HepG2 (cell line): Measurements from ENCODE around the gene WDR81. TPM values are rescaled to one million over a fixed set of nuclear protein-coding genes. Genes with fewer than 3 reads are reported as not detected.

Experiments used
- ATF7 ChIP-seq, 2 experiments: fragments of 450-650 bp in 1 of 2; sonication (generic) in 1 of 2; formaldehyde crosslinking in 1 of 2; IDR thresholded peaks; 2 replicates each; pipeline versions ENCODE4 v1.4.0 to v1.6.1; 2016 to 2020; ENCODE audit warnings: antibody characterized with exemption in 1 of 2, mild to moderate bottlenecking in 1 of 2, missing genetic modification reagents in 1 of 2
- GABPB1 ChIP-seq: IDR thresholded peaks from 2 replicates; pipeline ENCODE4 v1.6.1; 2016; ENCODE audit warnings: mild to moderate bottlenecking, missing genetic modification reagents, moderate library complexity, missing compliant biosample characterization
- HNRNPK ChIP-seq: fragments of 200-400 bp; formaldehyde crosslinking; IDR thresholded peaks from 2 replicates; pipeline ENCODE4 v1.6.1; 2018; ENCODE audit warnings: low read length, low read depth, moderate library complexity, mild to moderate bottlenecking; ENCODE audit not compliant: poor library complexity, severe bottlenecking
- MAZ ChIP-seq, 2 experiments: sonication (generic) in 1 of 2; formaldehyde crosslinking in 1 of 2; IDR thresholded peaks; 2 replicates each; pipeline versions ENCODE4 v1.5.0 to v1.6.1; 2012 to 2020; ENCODE audit warnings: low read depth in 2 of 2, mild to moderate bottlenecking in 2 of 2, borderline replicate concordance in 1 of 2, improper control_type of control experiment in 1 of 2, low read length in 1 of 2, missing genetic modification reagents in 1 of 2, moderate library complexity in 1 of 2
- MIER3 ChIP-seq: IDR thresholded peaks from 2 replicates; pipeline ENCODE4 v1.6.1; 2016; ENCODE audit warnings: missing compliant biosample characterization, borderline replicate concordance
- NR2F2 ChIP-seq: IDR thresholded peaks from 2 replicates; pipeline ENCODE4 v1.6.1; 2012; ENCODE audit warnings: low read depth, inconsistent platforms, borderline replicate concordance
- ZC3H13 ChIP-seq: sonication (generic); formaldehyde crosslinking; IDR thresholded peaks from 2 replicates; pipeline ENCODE4 v1.8.1; 2023; ENCODE audit warnings: mild to moderate bottlenecking, missing genetic modification reagents, moderate library complexity
- ZNF101 ChIP-seq: sonication (generic); formaldehyde crosslinking; IDR thresholded peaks from 2 replicates; pipeline ENCODE4 v1.4.0; 2020; ENCODE audit warnings: mild to moderate bottlenecking, low read depth, missing genetic modification reagents, borderline replicate concordance
- ZNF468 ChIP-seq: sonication (generic); formaldehyde crosslinking; IDR thresholded peaks from 2 replicates; pipeline ENCODE4 v1.8.0; 2022; ENCODE audit warnings: mild to moderate bottlenecking, moderate library complexity, missing genetic modification reagents
- ZNF567 ChIP-seq: sonication (generic); formaldehyde crosslinking; IDR thresholded peaks from 2 replicates; pipeline ENCODE4 v1.8.1; 2023; ENCODE audit warnings: mild to moderate bottlenecking, missing genetic modification reagents, borderline replicate concordance
- ZNF607 ChIP-seq: sonication (generic); formaldehyde crosslinking; IDR thresholded peaks from 2 replicates; pipeline ENCODE4 v1.5.1; 2020; ENCODE audit warnings: missing genetic modification reagents, mild to moderate bottlenecking, borderline replicate concordance
- polyA plus RNA-seq, 8 experiments: library from polyadenylated mRNA; depleted of rRNA in 3 of 8; stranded (reverse) in 7 of 8; unstranded in 1 of 8; fragments of >200 nt; fragmentation: Illumina TruSeq in 4 of 8; extraction: Trizol in 4 of 8; gene quantifications; 2 replicates each; pipeline versions ENCODE4 v1.2.1 to v1.2.3, GENCODE V29; 2011 to 2016; ENCODE audit warnings: low read depth in 4 of 8, missing spikeins in 1 of 8, mixed read lengths in 1 of 8; ENCODE audit not compliant: insufficient read depth in 1 of 8
- total RNA-seq, 5 experiments: library from RNA; depleted of rRNA; stranded (reverse); fragments of >200 nt; fragmentation: Illumina TruSeq; extraction: Trizol; gene quantifications; 2 replicates each; pipeline ENCODE4 v1.2.3, GENCODE V29; 2016; ENCODE audit warnings: low read depth in 1 of 5
- TF ChIP-seq, protein P1 (sequence below): sonication (generic); formaldehyde crosslinking; IDR thresholded peaks from 2 replicates; pipeline ENCODE4 v1.8.1; 2023; ENCODE audit warnings: mild to moderate bottlenecking, missing genetic modification reagents
- TF ChIP-seq, protein P2 (sequence below): sonication (generic); formaldehyde crosslinking; IDR thresholded peaks from 2 replicates; pipeline ENCODE4 v1.5.0; 2020; ENCODE audit warnings: mild to moderate bottlenecking, missing genetic modification reagents
- TF ChIP-seq, protein P3 (sequence below): sonication (generic); formaldehyde crosslinking; IDR thresholded peaks from 2 replicates; pipeline ENCODE4 v1.5.0; 2020; ENCODE audit warnings: mild to moderate bottlenecking, low read depth, missing genetic modification reagents, borderline replicate concordance
- TF ChIP-seq, protein P4 (sequence below): sonication (generic); formaldehyde crosslinking; IDR thresholded peaks from 2 replicates; pipeline ENCODE4 v1.5.1; 2020; ENCODE audit warnings: mild to moderate bottlenecking, missing genetic modification reagents, moderate library complexity
- TF ChIP-seq, protein P5 (sequence below): IDR thresholded peaks from 2 replicates; pipeline ENCODE4 v1.6.1; 2016; ENCODE audit warnings: low read depth

The WDR81 gene
- total and polyA plus RNA-seq, 2 of the 13 experiments (the other 11 are each of a cell fraction or from before 2014, with no cell fraction given) = 9.1 to 16.7 TPM

DNA sequence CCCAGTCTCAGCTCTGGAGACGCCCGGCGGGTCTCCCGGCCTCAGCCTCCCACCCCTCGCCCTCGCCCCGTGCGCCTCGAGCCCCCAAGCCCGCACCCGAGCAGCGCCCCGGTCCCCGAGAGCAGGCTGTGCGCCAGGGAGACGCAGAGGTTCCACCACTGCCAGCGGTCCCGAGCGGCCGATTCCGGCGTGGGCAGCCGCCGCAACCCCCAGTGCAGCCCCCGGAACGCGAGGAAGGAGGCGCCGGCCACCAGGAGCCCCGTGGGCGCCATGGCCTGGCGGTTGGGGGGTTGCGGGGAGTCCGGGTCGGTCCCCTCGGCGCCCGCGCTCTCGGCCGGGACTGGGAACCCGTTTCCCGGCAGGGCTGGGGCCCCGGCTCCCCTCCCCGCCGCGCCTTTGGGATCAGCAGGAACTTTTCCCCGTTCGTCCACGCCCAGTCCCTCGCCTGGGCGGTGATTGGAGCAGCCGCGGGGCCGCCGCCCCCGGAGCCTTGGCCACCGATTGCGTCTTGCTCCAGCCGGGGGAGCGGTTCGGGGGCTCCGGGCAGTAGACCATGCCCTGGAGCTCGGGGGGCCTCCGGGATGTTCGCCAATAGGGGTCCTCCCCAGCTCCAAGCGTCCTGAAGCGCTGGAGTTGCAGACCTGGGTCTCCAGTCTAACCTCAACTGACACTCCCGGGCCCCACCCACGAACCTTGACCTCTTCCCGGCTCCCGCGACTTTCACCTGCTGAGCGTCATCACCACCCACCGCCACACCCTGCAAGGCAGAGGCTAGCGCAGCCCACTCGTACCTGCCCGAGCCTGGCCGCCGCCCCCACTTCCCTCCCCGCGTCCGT, 14.3 kb upstream of the WDR81 start, which contains the start of gene TLCD2 (continued):
- TF ChIP-seq ZNF468 (CRISPR knock-in tag) (no peak), ZNF101 (no peak), GABPB1 (CRISPR knock-in tag) (peak; percentile 59; the same call in 1 of the 2 replicates), ZC3H13 (CRISPR knock-in tag) (peak; percentile 13; the same call in 1 of the 2 replicates), ATF7 (IDR thresholded peaks at IDR 0.05) (no peak), ATF7 (CRISPR knock-in tag; IDR thresholded peaks at IDR 0.05) (no peak), NR2F2 (no peak), MAZ (IDR thresholded peaks at IDR 0.05; ENCODE audit: borderline replicate concordance, low read depth, low read length) (no peak), MAZ (CRISPR knock-in tag; IDR thresholded peaks at IDR 0.05; ENCODE audit: low read depth) (0 out of 2 replicates have a peak, but pooled peaks have one; percentile 6), HNRNPK (peak; percentile 62), ZNF607 (0 out of 2 replicates have a peak, but pooled peaks have one; percentile 43), ZNF567 (no peak), MIER3 (CRISPR knock-in tag) (no peak)
- TF ChIP-seq, protein P1, sequence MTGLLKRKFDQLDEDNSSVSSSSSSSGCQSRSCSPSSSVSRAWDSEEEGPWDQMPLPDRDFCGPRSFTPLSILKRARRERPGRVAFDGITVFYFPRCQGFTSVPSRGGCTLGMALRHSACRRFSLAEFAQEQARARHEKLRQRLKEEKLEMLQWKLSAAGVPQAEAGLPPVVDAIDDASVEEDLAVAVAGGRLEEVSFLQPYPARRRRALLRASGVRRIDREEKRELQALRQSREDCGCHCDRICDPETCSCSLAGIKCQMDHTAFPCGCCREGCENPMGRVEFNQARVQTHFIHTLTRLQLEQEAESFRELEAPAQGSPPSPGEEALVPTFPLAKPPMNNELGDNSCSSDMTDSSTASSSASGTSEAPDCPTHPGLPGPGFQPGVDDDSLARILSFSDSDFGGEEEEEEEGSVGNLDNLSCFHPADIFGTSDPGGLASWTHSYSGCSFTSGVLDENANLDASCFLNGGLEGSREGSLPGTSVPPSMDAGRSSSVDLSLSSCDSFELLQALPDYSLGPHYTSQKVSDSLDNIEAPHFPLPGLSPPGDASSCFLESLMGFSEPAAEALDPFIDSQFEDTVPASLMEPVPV = 0 out of 2 replicates have a peak, but pooled peaks have one; percentile 55
- TF ChIP-seq, protein P2, sequence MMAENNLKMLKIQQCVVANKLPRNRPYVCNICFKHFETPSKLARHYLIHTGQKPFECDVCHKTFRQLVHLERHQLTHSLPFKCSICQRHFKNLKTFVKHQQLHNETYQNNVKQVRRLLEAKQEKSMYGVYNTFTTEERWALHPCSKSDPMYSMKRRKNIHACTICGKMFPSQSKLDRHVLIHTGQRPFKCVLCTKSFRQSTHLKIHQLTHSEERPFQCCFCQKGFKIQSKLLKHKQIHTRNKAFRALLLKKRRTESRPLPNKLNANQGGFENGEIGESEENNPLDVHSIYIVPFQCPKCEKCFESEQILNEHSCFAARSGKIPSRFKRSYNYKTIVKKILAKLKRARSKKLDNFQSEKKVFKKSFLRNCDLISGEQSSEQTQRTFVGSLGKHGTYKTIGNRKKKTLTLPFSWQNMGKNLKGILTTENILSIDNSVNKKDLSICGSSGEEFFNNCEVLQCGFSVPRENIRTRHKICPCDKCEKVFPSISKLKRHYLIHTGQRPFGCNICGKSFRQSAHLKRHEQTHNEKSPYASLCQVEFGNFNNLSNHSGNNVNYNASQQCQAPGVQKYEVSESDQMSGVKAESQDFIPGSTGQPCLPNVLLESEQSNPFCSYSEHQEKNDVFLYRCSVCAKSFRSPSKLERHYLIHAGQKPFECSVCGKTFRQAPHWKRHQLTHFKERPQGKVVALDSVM (CRISPR knock-in tag) = peak; percentile 49; the same call in 1 of the 2 replicates
- TF ChIP-seq, protein P3, sequence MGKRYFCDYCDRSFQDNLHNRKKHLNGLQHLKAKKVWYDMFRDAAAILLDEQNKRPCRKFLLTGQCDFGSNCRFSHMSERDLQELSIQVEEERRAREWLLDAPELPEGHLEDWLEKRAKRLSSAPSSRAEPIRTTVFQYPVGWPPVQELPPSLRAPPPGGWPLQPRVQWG (CRISPR knock-in tag) = no peak
- TF ChIP-seq, protein P4, sequence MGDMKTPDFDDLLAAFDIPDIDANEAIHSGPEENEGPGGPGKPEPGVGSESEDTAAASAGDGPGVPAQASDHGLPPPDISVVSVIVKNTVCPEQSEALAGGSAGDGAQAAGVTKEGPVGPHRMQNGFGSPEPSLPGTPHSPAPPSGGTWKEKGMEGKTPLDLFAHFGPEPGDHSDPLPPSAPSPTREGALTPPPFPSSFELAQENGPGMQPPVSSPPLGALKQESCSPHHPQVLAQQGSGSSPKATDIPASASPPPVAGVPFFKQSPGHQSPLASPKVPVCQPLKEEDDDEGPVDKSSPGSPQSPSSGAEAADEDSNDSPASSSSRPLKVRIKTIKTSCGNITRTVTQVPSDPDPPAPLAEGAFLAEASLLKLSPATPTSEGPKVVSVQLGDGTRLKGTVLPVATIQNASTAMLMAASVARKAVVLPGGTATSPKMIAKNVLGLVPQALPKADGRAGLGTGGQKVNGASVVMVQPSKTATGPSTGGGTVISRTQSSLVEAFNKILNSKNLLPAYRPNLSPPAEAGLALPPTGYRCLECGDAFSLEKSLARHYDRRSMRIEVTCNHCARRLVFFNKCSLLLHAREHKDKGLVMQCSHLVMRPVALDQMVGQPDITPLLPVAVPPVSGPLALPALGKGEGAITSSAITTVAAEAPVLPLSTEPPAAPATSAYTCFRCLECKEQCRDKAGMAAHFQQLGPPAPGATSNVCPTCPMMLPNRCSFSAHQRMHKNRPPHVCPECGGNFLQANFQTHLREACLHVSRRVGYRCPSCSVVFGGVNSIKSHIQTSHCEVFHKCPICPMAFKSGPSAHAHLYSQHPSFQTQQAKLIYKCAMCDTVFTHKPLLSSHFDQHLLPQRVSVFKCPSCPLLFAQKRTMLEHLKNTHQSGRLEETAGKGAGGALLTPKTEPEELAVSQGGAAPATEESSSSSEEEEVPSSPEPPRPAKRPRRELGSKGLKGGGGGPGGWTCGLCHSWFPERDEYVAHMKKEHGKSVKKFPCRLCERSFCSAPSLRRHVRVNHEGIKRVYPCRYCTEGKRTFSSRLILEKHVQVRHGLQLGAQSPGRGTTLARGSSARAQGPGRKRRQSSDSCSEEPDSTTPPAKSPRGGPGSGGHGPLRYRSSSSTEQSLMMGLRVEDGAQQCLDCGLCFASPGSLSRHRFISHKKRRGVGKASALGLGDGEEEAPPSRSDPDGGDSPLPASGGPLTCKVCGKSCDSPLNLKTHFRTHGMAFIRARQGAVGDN (CRISPR knock-in tag) = peak; percentile 70; the same call in 1 of the 2 replicates
- TF ChIP-seq, protein P5, sequence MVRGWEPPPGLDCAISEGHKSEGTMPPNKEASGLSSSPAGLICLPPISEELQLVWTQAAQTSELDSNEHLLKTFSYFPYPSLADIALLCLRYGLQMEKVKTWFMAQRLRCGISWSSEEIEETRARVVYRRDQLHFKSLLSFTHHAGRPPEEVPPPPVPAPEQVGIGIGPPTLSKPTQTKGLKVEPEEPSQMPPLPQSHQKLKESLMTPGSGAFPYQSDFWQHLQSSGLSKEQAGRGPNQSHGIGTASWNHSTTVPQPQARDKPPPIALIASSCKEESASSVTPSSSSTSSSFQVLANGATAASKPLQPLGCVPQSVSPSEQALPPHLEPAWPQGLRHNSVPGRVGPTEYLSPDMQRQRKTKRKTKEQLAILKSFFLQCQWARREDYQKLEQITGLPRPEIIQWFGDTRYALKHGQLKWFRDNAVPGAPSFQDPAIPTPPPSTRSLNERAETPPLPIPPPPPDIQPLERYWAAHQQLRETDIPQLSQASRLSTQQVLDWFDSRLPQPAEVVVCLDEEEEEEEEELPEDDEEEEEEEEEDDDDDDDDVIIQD (CRISPR knock-in tag) = no peak
